HL-60 (cell line): ENCODE data around the gene CCL14.

Experiments used
- CTCF ChIP-seq: IDR thresholded peaks from one replicate; pipeline ENCODE4 v1.5.1; 2011; ENCODE audit warnings: low read length, control low read depth, inconsistent platforms; ENCODE audit not compliant: insufficient read depth
- REST ChIP-seq: IDR thresholded peaks from 2 replicates; pipeline ENCODE4 v1.6.1; 2012; ENCODE audit warnings: low read depth; ENCODE audit not compliant: insufficient replicate concordance
- SPI1 ChIP-seq: IDR thresholded peaks from 2 replicates; pipeline ENCODE4 v1.6.1; 2012; ENCODE audit warnings: low read depth, mild to moderate bottlenecking, borderline replicate concordance

- TF ChIP-seq CTCF (no peak), REST (no peak), SPI1 (no peak)
Observed at GRCh38 chr17:35984140-35984539, 2.4 kb downstream of the CCL14 start.
